ENCODE data around the gene ZSWIM4.

DNA sequence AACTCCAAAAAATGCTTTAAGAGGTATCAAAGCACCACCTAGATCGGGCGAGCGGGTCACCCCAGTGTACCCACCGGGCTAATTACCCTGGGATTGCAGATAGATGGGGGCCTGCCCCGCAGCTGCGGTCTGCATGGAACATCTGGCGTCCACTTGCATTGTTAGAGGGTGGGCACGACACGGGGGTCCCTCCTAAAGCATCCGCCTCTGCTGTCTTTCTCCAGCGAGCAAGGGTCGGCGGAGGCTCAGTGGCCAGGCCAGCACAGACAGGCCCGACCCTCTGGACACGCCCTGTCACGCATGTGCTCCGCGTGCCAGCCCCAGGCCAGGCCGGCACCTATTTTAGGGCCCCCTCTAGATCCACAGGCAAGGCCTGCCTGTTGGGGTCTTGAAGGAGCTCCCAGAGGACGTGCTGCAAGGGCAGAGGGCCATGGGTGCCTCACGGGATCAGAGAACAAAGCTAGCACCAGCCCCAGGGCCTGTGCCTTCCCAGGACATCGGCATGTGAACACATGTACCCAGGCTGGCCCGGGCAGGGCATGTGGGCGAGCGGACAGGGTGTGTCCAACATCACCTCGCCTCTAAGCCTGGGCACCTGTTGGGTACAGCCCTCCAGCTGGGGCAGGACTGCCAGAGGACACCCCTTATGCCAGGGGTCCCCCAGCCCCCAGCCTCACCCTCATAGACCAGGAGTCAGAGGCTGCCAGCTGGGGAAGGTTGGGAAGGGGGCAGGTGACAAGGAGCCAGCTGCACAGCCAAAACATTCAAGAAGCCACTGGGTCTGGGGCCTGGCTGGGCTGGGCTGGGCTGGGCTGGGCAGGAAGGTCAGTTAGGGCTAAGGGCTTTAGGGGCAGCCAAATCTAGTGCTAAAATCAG lies 46.1 kb downstream of the ZSWIM4 start:
- no peak for TF ChIP-seq CTCF (conservative IDR thresholded peaks at IDR 0.05; ENCODE audit: low read depth, low read length)
- TF ChIP-seq MAZ (IDR thresholded peaks at IDR 0.05; ENCODE audit: borderline replicate concordance, low read depth, low read length) = 0 out of 2 replicates have a peak, but pooled peaks have one; percentile 21
- peak; percentile 19 for TF ChIP-seq POLR2A (IDR thresholded peaks at IDR 0.05; ENCODE audit: low read depth, low read length)
- TF ChIP-seq RFX5 (IDR thresholded peaks at IDR 0.05; ENCODE audit: low read depth, low read length) = no peak
- 0 out of 2 replicates have a peak, but pooled peaks have one; percentile 2 for TF ChIP-seq USF2 (IDR thresholded peaks at IDR 0.05; ENCODE audit: low read depth, low read length)
- TF ChIP-seq BHLHE40 (IDR thresholded peaks at IDR 0.05; ENCODE audit: low read depth, low read length) = no peak
- no peak for TF ChIP-seq FOS (IDR thresholded peaks at IDR 0.05; ENCODE audit: low read depth, low read length)
- no peak for TF ChIP-seq RAD21 (IDR thresholded peaks at IDR 0.05; ENCODE audit: low read length)
- no peak for TF ChIP-seq RCOR1 (IDR thresholded peaks at IDR 0.05; ENCODE audit: insufficient replicate concordance, low read length)
- TF ChIP-seq SMC3 (IDR thresholded peaks at IDR 0.05; ENCODE audit: low read depth, low read length) = no peak
- TF ChIP-seq CHD1 (IDR thresholded peaks at IDR 0.05; ENCODE audit: low read depth, low read length) = peak; percentile 42
- TF ChIP-seq CEBPB (IDR thresholded peaks at IDR 0.05; ENCODE audit: low read depth, low read length) = no peak
- TF ChIP-seq MXI1 (IDR thresholded peaks at IDR 0.05; ENCODE audit: borderline replicate concordance, low read depth, low read length) = no peak; the same call in 1 of the 2 replicates
- no peak for TF ChIP-seq ELK1 (IDR thresholded peaks at IDR 0.05; ENCODE audit: borderline replicate concordance, low read depth, low read length)
